HG02588 (cell line): ENCODE data around the gene PHRF1.
"Not testable (repeated sequence)": the region's sequence is repeated elsewhere in the genome, so short reads cannot be mapped to it uniquely, and the experiment has no call there.

Source experiments
- ATAC-seq: cut with Tn5 transposase; IDR thresholded peaks from one replicate; pipeline ENCODE4 v1.9.1; 2021; ENCODE audit warnings: mild to moderate bottlenecking, moderate library complexity; ENCODE audit not compliant: unreplicated experiment

PHRF1 gene

DNA sequence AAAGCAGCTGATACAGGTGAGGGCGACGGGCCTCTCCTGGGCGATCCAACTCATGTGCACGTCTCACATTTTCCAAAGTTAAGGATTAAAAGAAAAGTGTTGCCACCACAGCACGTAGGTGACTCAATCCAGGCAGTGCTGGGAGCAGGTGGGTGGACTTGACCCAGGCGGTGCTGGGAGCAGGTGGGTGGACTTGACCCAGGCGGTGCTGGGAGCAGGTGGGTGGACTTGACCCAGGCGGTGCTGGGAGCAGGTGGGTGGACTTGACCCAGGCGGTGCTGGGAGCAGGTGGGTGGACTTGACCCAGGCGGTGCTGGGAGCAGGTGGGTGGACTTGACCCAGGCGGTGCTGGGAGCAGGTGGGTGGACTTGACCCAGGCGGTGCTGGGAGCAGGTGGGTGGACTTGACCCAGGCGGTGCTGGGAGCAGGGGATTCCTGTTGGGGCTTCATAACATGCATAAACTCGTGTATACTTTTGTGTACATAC, 71.4 kb downstream of the PHRF1 start:
- ATAC-seq = not testable (repeated sequence)

DNA sequence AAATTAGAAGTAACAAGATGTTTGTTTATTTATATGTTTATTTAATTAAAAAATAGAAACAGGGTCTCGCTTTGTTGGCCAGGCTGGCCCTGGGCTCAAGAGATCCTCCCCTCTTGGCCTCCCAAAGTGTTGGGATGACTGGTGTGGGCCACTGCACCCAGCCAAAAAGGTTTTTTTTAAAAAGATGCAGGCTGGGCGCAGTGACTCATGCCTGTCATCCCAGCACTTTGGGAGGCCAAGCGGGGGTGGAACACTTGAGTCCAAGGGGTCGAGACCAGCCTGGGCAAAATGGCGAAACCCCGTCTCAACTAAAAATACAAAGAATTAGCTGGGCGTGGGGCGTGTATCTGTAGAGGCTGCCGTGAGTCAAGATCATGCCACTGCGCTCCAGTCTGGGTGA, 74.2 kb downstream of the PHRF1 start:
- no peak for ATAC-seq

DNA sequence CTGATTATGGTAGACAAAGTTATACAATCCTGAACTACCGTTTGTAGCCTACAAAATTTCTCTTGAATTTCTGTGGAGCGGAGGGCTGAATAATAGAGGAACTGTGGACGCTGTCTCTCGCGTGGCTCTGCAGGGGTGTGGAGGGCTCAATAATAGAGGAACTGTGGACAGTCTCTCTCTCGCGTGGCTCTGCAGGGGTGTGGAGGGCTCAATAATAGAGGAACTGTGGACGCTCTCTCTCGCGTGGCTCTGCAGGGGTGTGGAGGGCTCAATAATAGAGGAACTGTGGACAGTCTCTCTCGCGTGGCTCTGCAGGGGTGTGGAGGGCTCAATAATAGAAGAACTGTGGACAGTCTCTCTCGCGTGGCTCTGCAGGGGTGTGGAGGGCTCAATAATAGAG, 76.9 kb downstream of the PHRF1 start:
- ATAC-seq = not testable (repeated sequence)

DNA sequence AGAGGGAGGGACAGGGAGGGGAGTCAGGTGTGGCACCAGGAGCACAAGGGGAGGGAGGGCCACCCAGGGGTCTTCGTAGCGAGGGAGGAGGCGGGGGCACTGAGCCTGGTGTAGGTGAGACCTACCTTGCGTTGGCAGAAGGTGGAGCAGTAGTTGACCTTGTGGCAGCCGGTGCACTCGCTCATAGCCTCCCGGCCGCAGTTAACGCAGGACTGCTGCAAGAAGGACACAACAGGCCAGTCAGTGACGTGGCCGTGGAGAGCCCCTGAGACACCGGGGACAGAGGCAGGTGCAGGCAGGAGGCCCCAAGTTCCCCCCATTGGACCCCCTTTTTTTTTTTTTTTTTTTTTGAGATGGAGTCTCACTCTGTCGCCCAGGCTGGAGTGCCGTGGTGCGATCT, 77.6 kb downstream of the PHRF1 start:
- no peak for ATAC-seq

DNA sequence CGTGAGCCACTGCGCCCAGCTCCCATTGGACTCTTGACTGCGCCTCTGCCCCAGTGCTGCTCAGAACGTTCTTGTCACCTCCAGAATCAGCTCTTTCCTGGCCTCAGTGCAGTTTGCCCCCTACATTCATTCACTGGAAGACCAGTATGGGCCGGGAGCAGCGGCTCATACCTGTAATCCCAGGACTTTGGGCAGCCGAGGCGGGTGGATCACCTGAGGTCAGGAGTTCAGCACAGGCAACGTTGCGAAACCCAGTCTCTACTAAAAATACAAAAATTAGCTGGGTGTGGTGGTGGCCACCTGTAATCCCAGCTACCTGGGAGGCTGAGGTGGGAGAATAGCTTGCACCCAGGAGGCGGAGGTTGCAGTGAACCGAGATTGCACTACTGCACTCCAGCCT, 78.2 kb downstream of the PHRF1 start:
- not testable (repeated sequence) for ATAC-seq

DNA sequence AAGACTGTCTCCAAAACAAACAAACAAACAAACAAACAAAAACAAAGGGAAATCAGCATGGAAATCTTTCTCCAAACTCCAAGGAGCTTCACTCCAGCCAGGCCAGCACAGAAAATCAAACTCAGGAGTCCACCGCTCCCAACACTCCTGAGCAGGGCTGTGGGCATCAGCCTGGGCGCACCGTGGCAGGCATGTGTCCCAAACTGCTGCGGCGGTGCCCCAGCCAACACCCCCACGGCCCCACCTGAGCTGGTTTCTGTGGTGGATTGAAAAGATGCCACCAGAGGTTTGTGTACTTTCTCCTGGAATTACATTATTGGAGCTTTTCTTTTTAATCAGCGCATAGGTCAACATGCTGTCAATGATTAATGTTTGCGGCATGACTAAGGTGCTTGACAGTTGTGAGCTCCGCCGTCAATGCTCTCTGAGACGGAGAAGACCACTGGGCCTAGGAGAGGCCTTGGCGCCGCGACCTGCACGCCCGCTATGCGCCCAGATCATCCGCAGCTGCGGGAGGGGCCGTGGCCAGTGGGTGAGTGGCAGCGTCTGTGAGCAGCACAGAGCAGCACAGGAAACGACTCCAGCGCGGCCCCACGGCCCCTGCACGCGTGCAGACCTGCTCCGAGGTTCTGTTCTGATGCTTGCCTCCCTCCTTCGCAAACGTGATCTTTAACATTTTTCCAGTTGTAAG, 78.9 kb downstream of the PHRF1 start:
- no peak for ATAC-seq

DNA sequence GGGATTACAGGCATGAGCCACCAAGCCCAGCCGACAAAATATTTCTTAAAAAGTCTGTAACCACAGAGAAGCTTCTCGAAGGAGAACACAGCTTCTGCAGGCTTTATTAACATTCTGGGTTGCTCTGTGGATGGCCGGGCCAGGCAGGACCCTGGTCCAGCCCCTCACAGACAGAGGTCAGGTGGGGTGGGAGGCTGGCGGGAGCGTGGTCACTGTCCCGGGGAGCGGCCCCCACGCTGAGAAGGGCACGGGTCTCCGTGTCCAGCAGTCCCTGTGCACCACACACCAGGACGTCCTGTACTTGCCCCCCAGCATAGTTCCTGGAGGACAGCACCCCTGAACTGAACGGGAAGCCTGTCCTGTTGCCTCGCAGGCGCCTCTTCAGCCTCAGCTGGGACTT, 80.2 kb downstream of the PHRF1 start:
- ATAC-seq = no peak

DNA sequence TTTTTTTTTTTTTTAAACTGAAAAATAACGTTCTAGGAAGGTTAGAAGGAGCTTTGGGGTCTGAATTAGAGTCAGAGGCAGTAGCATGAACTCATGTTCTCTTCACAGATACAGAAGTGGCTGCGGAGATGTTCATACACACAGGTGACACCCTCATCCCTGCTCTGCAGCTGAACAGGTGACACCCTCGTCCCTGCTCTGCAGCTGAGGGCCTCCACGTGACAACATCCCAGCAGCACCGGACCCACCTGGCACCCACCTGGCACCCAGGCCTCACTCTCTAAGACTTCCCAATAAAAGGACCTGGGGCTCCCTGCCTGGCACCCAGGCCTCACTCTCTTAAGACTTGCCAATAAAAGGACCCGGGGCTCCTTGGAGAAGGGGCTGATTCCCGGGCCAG, 80.6 kb downstream of the PHRF1 start:
- no peak for ATAC-seq

DNA sequence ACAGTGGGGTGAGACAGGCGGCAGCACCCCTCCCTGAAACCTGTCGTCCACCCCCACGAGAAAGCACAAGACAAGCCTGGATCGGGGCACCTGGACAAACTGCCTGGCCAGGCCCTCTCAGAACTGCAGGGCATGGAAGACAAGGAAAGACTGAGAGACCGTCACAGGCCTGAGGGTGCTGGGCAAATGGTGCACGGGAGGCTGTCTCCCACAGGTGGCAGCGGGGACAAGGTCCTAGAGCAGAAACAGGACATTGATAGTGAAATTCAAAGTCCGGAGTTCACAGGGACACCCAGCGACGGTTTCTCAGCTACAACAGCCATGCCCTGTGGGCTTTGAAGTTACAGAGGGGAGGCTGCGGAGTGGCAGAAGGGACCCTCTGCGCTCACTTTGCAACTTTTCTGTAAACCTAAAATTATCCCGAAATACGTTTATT, 81.4 kb downstream of the PHRF1 start:
- ATAC-seq = no peak

DNA sequence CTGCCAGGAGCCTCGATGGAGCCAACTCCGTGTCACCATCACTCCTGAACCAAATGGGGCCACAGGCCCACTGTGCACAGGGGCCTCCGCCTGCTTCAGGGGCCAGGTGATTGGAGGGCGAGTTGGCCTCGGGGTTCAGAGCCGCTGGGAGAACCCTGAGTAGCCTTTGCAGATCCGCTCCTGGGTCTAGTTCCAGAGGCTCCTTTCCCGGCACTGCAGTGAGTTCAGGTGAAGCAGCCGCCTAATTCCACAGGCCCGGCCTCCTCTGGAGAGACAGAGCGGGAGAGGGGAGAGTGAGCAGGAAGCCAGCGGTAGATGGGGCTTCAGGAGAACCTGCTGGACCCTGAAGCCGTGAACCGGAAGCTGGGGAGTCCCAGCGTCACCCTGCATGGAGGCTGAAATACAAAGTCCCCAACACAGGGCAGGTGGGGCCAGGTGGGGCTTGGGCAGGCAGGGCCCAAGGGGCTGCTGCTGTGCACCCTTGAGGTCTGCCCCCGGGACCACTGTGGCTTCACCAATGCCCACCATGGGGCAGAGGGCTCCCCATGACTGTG, 83.3 kb downstream of the PHRF1 start:
- no peak for ATAC-seq

DNA sequence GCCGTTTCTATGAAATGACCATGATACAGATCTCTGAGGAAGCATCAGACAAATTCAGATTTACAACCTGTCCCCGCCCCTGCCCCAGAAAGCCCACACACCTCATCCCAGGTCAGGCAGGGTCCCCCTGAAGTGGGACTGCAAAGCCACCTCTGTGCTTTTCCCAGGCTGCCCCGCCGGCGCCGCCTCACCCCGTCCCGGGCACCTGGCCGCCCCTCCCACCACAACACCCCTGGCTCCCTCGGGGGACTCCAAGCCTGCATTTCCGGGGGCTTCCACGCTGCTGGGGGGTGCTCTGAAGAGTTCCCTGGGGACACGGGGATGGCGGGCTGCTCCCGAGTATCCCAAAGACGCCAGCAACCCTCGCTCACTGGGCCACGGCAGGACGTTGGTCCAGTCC, 84.0 kb downstream of the PHRF1 start:
- no peak for ATAC-seq

DNA sequence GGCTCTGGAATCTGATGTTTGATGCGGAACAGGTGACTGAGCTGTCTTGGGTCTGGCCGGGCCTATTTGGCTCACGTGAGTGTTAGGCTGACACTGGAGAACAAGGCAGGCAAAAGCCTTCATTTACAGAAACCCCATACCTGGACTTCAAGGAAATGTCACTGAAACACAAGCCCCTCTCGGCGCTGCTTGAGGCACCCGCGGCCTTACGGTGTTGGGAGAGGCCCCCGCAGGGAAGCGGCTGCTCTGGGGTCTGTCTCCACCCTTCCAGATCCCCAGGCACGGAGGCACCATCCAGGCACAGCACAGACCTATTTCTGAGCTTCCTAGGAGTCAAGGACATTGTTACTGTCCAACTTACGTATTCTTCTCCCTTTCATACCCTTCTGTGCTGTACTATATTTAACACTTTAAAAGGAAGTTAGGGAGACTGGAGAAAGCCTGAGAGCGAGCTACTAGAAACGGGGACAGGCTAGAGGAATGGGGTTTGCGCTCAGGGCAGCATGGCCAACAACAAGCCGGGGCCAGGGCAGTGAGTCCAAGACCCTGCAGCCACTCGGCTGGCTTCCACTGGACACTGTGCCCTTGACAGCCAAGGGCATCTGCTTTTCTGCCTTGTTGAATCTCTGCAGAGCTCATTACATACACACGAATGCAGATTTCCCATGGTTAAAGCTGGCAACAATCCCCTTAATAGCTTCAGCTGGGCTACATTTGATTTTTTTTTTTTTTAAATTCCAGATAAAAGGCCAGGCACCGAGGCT, 84.6 kb downstream of the PHRF1 start:
- ATAC-seq = no peak
